Activated T-cell treated with anti-CD3 and anti-CD28 coated beads for 48 hours (primary cell): ENCODE results near the gene KRTAP4-7.
"Not testable (repeated sequence)": the region's sequence is repeated elsewhere in the genome, so short reads cannot be mapped to it uniquely, and the experiment has no call there.

Experiments used
- DNase-seq: peaks from one replicate; pipeline ENCODE4 v3.0.0-alpha.2; 2020; ENCODE audit warnings: low read depth

Gene KRTAP4-7

GRCh38 chr17:41108728-41109386 lies 24.9 kb downstream of the KRTAP4-7 start:
- DNase-seq = not testable (repeated sequence)

DNA sequence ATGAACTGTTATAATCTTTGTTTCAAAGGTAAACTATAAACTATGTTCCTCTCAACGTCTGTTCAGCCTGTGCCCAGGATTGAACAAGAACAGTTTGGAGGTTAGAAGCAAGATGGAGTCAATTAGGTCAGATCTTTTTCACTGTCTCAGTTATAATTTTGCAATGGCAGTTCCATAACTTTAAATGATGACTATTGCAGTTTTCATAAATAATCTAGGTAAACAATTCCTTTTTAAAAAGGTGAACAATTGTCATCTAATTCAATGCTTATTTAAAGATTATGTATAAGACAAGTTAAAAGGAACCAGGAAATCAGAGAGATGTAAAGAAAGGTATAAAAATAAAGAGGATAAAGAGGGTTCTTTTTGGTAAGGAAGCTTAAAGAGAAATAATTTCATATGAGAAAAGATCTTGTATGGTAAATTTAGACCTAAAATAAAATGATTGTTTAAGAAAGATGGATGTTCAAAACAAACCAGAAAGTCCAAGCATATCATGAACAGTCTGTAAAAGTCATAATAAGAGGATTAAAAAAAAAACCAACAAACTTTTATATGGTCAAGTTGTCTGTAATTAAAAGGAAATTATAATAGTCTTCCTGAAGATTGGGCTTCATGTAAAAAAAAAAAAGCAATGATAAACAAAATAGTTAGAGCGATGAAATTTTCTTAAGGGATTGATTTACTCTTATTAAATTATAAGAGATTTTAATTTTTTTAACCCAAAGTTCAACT lies 27.4 kb downstream of the KRTAP4-7 start:
- no peak for DNase-seq

DNA sequence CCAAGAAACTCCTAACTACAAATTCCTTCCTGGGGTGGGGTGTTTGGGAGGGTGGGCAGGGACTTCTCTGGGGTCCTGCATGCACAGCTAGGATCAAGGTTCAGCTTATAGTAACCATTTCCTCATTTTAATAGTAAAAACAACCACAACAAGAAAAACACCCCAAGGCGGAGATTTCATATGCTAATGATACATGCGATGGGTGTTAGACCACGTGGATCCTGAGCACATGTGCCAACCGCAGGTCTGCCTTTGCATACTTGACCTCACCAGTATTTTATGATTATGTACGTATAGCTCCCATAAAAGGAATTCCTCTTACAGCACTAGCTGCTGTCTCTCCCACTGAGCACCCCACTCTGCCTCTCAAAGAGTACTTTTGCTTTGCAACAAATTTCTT lies 32.3 kb downstream of the KRTAP4-7 start:
- DNase-seq = no peak

GRCh38 chr17:41117846-41118386 lies 34.0 kb downstream of the KRTAP4-7 start, which contains the start of gene KRTAP4-11:
KRTAP4-11 (minus strand) TSS chr17:41118373; CDS start chr17:41118315, 58 bp downstream.
- DNase-seq = not testable (repeated sequence)

- DNase-seq = no peak
These were observed 34.8 kb downstream of the KRTAP4-7 start for GRCh38 chr17:41118721-41119120.

DNA sequence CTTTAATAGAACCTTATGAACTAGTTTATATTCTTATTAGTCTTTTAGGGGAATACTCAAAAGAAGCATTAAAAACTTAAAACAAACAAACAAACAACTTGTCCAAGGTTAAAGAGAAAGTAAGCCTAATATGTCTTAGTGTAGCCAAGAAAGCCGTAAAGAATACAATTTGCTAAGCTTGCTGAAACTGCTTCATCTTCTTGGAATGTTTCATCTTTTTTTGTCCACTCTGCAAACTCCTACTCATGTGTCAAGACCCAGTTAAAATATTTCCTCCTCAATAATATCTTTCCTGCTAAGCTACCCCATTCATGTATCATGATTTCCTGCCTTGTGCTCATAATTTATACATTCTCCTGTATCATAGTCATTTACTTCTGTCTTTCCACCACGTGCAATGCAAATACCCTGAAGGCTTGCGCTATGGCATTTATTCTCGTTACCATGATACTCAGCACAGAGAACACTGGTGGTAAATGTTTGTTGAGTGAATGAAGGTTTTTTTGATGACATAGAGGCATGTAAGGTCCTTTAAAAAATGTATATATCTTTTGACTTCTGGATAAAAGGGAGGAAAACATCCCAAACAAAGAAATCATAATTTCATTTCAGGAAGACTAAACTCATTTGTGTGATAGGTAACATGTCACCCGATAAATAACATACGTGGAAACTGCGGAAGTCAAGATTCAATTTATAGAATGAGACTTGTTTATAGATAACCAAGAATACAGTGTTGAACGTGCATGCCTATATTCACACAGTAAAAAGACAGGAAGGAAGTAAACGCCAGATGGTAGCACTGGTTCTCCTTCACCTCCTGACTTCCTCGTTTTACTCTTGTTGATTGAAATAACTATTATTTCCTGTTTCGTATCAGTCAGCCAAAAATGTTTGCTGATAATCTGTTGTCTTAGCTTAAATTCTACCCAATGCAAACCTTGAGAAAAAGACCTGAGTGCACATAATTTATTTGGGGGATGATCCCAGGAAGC lies 36.0 kb downstream of the KRTAP4-7 start:
- DNase-seq = not testable (repeated sequence)

GRCh38 chr17:41121742-41122141 lies 37.8 kb downstream of the KRTAP4-7 start:
- no peak for DNase-seq

- not testable (repeated sequence) for DNase-seq
These were observed 39.5 kb downstream of the KRTAP4-7 start for GRCh38 chr17:41123292-41123990.

GRCh38 chr17:41123991-41124371 lies 40.0 kb downstream of the KRTAP4-7 start, which contains the start of gene KRTAP4-12:
KRTAP4-12 (minus strand) TSS chr17:41124182; CDS start chr17:41124122, 60 bp downstream.
- DNase-seq = not testable (repeated sequence)

DNA sequence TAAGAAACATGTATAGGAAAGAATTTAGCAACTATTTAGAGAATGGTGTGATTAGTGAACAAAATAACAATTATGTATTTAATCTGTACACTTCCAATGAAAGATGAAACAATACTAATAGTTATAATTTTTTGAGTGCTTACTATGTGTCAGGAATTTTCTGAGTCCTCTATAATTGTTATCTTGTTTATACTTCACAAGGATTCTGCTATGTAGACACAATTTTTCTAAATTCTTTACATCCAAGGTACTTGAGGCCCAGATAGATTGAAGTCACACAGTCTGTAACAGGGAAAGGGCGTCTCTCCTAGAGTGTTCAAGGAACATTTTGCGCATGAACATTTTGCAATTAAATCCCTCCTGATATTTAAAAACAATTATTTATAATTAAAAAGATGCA lies 41.1 kb downstream of the KRTAP4-7 start:
- no peak for DNase-seq

GRCh38 chr17:41126412-41126811 lies 42.5 kb downstream of the KRTAP4-7 start:
- no peak for DNase-seq

- no peak for DNase-seq
These were observed 43.4 kb downstream of the KRTAP4-7 start for GRCh38 chr17:41127371-41127770.

DNA sequence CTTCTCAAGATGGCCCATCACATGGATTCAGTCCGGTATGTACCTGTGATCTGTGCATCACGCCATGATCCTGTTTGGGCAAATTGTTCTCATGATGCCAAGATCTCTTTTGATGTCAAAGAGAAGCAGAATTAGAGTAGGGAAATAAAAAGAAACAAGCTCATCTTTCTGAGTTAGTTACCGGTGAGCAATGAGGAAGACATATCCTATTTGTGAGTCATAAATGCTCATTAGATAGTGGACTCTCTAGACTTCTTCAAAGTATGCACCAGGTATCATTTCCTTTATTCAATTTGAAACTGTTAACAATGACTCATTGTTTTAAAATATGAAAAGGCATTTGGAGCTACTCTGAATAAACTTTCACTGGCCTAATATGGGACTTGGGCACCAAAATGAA lies 48.0 kb downstream of the KRTAP4-7 start:
- DNase-seq = no peak

DNA sequence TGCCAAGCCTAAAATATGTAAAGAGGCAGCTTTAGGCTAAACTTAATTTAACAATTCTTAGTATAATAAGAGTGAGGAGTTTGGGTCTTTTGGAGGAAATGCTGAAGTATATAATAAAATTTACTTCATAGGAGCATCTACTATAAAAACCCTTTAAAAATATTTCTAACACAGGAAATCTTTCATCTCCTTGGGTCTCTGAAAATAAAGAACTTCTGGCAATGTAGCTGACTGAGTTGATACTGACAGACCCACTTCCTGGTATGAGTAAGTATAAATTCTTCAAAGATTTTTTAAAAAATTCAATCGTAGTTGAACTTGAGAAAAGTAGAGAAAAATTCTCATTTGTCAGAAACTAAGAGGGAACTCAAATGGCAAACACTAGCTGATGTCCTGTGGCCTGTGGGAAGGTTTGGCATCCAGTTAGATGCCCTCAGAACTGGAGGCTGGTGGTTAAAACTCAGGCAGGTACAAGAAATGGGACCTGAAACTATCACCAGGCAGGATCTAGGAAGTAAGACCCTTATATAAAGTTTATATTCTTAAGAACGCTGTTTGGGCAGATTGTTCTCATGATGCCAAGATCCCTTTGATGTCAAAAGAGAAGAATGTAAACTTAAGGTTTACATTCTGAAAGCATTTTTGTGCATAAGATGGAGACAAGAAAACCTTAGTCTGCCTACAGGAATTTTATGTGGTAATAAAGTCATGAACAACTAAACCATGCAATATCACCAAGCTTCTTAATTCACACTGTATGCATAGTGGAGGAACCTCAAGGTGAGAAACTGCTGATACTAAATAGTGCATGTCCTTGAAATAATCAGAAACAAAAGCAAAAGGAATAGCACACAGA lies 50.2 kb downstream of the KRTAP4-7 start:
- no peak for DNase-seq
